Vagina (tissue), 2 donors: ENCODE measurements around the gene ECE1. TPM values are rescaled to one million over a fixed set of nuclear protein-coding genes. Genes with fewer than 3 reads are reported as not detected.

Source experiments
- DNase-seq, 2 donors: peaks; one replicate each; pipeline ENCODE4 v3.0.0-alpha.2; 2017; ENCODE audit errors: extremely low spot score in 2 of 2
- H3K27ac ChIP-seq: fragments of 200-600 bp; sonication (generic); one replicate; pipeline ENCODE4 v1.5.1; 2019
- H3K27me3 ChIP-seq: fragments of 200-600 bp; sonication (generic); one replicate; pipeline ENCODE4 v1.5.1; 2019
- H3K36me3 ChIP-seq, 2 donors: fragments of 200-600 bp; sonication (generic); one replicate each; pipeline ENCODE4 v1.5.1; 2017 to 2019
- H3K4me1 ChIP-seq: fragments of 200-600 bp; sonication (generic); one replicate; pipeline ENCODE4 v1.5.1; 2019
- H3K4me3 ChIP-seq, 2 donors: fragments of 200-600 bp; sonication (generic); 1 replicate in 1 of 2; 2 replicates in 1 of 2; pipeline ENCODE4 v1.5.1; 2016 to 2019
- H3K9me3 ChIP-seq: fragments of 200-600 bp; sonication (generic); one replicate; pipeline ENCODE4 v1.5.1; 2019
- POLR2A ChIP-seq, 2 donors: fragments of 450-650 bp; IDR thresholded peaks; one replicate each; pipeline ENCODE4 v1.6.1; 2017; ENCODE audit warnings: antibody characterized with exemption in 2 of 2, mild to moderate bottlenecking in 2 of 2, moderate library complexity in 2 of 2
- POLR2AphosphoS5 ChIP-seq, 2 donors: sonication (generic); formaldehyde crosslinking; IDR thresholded peaks; one replicate each; pipeline ENCODE4 v1.9.0; 2017; ENCODE audit warnings: antibody characterized with exemption in 2 of 2, mild to moderate bottlenecking in 2 of 2, low read depth in 1 of 2; ENCODE audit not compliant: insufficient read depth in 1 of 2
- intact Hi-C: fragments of 100-400 bp; cut with DNase I; formaldehyde crosslinking; loops from one replicate; pipeline ENCODE4 v1.15.1; 2023
- total RNA-seq: library from RNA; depleted of rRNA; stranded (reverse); fragments of >200 nt; gene quantifications from one replicate; pipeline ENCODE4 v1.2.3, GENCODE V29; 2016
- TF ChIP-seq, protein P1 (sequence below), 3 experiments: fragments of 450-650 bp in 2 of 3; fragments of 200-600 bp in 1 of 3; sonication (generic) in 1 of 3; IDR thresholded peaks; one replicate each; pipeline ENCODE4 v1.5.1; 2017 to 2019; ENCODE audit warnings: antibody characterized with exemption in 3 of 3, mild to moderate bottlenecking in 2 of 3, moderate library complexity in 2 of 3

Gene ECE1
- total RNA-seq, 1 donor from 2014 or later, result 93.8 TPM

DNA sequence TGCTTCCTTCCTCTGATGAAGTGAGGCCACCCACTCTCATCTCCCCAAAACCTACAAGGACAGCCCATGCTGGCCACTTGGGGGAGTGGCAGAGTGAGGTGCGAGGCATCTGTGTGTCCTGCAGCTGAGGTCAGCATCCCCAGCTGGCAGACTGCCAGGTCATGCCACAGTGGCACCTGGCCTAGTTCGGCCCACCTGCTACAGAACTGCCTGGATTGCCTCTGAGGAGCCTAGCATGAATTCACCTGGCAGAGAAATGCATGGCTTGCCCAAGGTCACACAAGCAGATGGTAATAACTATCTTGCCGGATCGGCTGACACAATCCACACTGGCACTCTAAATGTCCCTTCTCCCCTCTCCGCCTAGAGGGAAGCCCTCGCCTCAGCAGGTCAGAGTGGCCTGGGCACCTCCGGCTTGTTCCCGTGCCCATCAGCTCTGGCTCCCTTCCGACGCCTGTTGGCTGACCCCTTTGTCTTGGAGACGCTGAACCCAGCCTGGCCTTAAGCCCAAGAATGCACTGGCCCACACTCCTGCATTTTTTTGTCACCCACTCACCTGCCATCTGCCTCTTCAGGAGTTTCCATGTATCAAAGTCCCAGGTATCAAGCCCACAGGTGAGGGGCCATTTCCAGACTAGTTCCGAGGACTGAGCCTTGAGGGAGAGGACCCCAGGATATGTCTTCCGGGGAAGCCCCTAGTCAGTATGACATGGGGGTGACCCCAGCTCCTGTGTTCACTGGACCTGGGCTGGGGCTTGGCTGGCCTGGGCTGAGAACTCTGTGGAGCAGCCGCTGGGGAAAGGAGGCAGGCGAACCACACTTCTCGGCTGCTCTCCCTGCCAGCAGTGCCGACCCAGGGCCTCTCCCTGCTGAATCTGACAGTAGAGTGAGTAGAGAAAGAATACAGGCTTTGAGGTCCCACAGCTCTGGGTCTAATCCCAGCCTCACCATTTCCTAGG is 21.7 kb downstream of the ECE1 start:
- Histone ChIP-seq H3K4me3 (no peak overlapping the region), H3K27ac (peak overlapping the region; percentile 51), H3K36me3 (peaks cover 0 to 57% of the 10 kb centered on the region in 2 donors), H3K9me3 (no peaks in the 10 kb centered on the region), H3K4me1 (peaks cover 42% of the 10 kb centered on the region), H3K27me3 (no peaks in the 10 kb centered on the region)
- intact Hi-C loops, result no loop called here
- DNase-seq, result no peak
- TF ChIP-seq POLR2AphosphoS5 (IDR thresholded peaks at IDR 0.05; ENCODE audit: insufficient read depth in 1 of 2, low read depth in 1 of 2) (peak in 1 of 2 donors; percentile 64), POLR2A (IDR thresholded peaks at IDR 0.05) (no peak)
- TF ChIP-seq, protein P1, sequence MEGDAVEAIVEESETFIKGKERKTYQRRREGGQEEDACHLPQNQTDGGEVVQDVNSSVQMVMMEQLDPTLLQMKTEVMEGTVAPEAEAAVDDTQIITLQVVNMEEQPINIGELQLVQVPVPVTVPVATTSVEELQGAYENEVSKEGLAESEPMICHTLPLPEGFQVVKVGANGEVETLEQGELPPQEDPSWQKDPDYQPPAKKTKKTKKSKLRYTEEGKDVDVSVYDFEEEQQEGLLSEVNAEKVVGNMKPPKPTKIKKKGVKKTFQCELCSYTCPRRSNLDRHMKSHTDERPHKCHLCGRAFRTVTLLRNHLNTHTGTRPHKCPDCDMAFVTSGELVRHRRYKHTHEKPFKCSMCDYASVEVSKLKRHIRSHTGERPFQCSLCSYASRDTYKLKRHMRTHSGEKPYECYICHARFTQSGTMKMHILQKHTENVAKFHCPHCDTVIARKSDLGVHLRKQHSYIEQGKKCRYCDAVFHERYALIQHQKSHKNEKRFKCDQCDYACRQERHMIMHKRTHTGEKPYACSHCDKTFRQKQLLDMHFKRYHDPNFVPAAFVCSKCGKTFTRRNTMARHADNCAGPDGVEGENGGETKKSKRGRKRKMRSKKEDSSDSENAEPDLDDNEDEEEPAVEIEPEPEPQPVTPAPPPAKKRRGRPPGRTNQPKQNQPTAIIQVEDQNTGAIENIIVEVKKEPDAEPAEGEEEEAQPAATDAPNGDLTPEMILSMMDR (IDR thresholded peaks at IDR 0.05), result no peak

DNA sequence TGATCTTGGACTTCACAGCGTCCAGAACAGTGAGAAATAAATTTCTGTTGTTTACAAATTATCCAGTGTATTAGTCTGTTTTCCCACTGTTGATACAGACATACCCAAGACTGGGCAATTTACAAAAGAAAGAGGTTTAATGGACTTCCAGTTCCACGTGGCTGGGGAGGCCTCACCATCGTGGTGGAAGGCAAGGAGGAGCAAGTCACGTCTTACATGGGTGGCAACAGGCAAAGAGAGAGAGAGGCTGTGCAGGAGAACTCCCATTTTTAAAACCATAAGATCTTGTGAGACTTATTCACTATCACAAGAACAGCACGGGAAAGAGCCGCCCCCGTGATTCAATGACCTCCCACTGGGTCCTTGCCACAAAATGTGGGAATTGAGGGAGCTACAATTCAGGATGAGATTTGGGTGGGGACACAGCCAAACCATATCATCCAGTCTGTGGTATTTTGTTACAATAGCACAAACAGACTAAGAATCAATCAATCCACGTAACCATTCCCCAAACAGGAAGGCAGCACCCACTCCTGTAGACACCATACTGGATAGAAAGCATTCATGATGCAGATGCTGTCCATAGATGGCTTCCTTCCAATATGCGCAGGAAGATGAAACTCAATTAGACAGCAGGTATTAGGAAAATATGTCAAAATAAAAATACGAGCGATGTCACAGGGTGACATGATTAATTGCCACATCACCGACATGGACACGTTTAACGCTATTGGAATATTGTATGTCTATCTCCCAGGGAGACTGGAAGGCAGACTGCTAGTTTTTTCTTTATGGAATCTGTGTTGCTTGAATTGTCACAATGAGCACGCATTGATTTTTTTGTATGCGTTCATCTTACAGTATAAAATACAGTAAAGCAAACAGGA is 22.8 kb downstream of the ECE1 start:
- peaks cover 0 to 53% of the 10 kb centered on the region in 2 donors for H3K36me3 ChIP-seq
- no peaks in the 10 kb centered on the region for H3K27me3 ChIP-seq
- H3K27ac ChIP-seq, result peak overlapping the region; percentile 51
- TF ChIP-seq POLR2AphosphoS5 (IDR thresholded peaks at IDR 0.05; ENCODE audit: insufficient read depth in 1 of 2, low read depth in 1 of 2), result no peak
- TF ChIP-seq POLR2A (IDR thresholded peaks at IDR 0.05), result no peak
- TF ChIP-seq, protein P1 (IDR thresholded peaks at IDR 0.05), result no peak
- no peak overlapping the region for H3K4me3 ChIP-seq
- DNase-seq, result no peak
- no peaks in the 10 kb centered on the region for H3K9me3 ChIP-seq
- peaks cover 54% of the 10 kb centered on the region for H3K4me1 ChIP-seq
- intact Hi-C loops, result no loop called here

DNA sequence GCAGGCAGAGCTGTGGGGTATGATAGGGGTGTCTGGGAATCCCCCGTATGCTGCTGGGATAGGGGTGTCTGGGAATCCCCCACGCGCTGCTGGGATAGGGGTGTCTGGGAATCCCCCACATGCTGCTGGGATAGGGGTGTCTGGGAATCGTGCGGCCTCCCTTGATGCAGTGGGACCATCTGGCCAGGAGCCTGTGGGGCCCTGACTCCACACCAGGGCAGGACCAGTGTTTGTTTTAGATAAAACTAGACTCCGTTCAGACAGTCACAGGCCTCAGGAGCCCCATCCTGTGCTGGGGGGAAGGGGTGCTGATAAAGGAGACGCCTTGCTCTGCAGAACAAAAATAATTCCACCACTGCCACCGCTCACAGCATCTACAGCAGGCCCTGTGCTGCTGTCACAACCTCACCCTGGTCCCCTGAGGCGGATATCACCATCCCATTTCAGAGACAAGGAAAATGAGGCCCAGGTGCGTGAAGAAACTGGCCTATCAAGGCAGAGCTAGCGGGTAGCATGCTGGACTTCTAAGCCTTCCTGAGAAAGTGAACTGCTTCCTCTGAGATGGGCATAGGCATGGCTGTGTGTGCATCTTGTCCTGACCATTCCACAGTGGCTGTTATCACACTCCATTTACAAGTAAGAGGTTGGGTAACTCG is 24.0 kb downstream of the ECE1 start:
- intact Hi-C loops, result no loop called here
- TF ChIP-seq POLR2AphosphoS5 (IDR thresholded peaks at IDR 0.05; ENCODE audit: insufficient read depth in 1 of 2, low read depth in 1 of 2) (no peak), POLR2A (IDR thresholded peaks at IDR 0.05) (no peak)
- TF ChIP-seq, protein P1 (IDR thresholded peaks at IDR 0.05), result no peak
- peaks cover 0 to 41% of the 10 kb centered on the region in 2 donors for H3K36me3 ChIP-seq
- peak overlapping the region; percentile 89 for H3K27ac ChIP-seq
- no peak overlapping the region for H3K4me3 ChIP-seq
- no peak for DNase-seq
- no peaks in the 10 kb centered on the region for H3K27me3 ChIP-seq
- peaks cover 65% of the 10 kb centered on the region for H3K4me1 ChIP-seq
- no peaks in the 10 kb centered on the region for H3K9me3 ChIP-seq

DNA sequence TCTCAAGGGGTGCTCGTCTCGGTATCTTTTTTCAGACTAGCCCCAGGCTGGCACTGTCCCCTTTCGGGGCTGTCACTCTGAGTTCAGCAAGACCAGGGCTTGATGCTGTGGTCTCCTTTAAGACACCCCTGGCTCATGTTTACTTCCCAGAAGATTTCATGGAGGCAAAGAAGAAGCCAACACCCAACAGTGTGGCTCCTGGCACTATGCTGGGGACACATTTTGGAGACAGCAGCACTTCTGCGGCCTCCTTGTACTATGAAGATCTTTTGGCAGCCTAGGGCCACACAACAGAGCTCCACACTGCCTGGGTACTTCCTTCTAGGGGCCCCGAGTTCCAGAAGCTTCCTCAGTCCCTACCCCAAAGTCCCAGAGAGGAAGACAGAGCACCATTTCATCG is 24.6 kb downstream of the ECE1 start:
- Histone ChIP-seq H3K9me3 (no peaks in the 10 kb centered on the region), H3K27me3 (no peaks in the 10 kb centered on the region), H3K4me3 (no peak overlapping the region), H3K27ac (peak overlapping the region; percentile 89), H3K4me1 (peaks cover 71% of the 10 kb centered on the region), H3K36me3 (peaks cover 0 to 37% of the 10 kb centered on the region in 2 donors)
- TF ChIP-seq, protein P1 (IDR thresholded peaks at IDR 0.05), result no peak
- no peak for TF ChIP-seq POLR2A (IDR thresholded peaks at IDR 0.05)
- TF ChIP-seq POLR2AphosphoS5 (IDR thresholded peaks at IDR 0.05; ENCODE audit: insufficient read depth in 1 of 2, low read depth in 1 of 2), result no peak
- DNase-seq, result no peak
- intact Hi-C loops, result no loop called here
